ENCODE results near the gene TMEM184B. TPM values are rescaled to one million over a fixed set of nuclear protein-coding genes. Genes with fewer than 3 reads are reported as not detected.

TMEM184B gene
- polyA plus RNA-seq (ENCODE audit: insufficient read length in 4 of 4): 10 to 100 TPM; 37.9 to 48.7 (median 39.8) TPM

- peak in 2 of 4 donors; percentile 66 to 74 for DNase-seq (ENCODE audit: low read depth in 4 of 4, low spot score in 2 of 4)
Measured at GRCh38 chr22:38272373-38273134, at the start of gene TMEM184B. Gene TMEM184B, minus strand, starts transcription at chr22:38273010. Its CDS starts 25,049 bp downstream, at chr22:38247961.

GRCh38 chr22:38320605-38321402 is 48.0 kb upstream of the TMEM184B start:
- DNase-seq (ENCODE audit: low read depth in 4 of 4, low spot score in 2 of 4): no peak

- DNase-seq (ENCODE audit: low read depth in 4 of 4, low spot score in 2 of 4): no peak
Measured at GRCh38 chr22:38318792-38319773, 46.3 kb upstream of the TMEM184B start.

- DNase-seq (ENCODE audit: low read depth in 4 of 4, low spot score in 2 of 4): no peak
Measured at GRCh38 chr22:38317995-38318715, 45.3 kb upstream of the TMEM184B start.

- DNase-seq (ENCODE audit: low read depth in 4 of 4, low spot score in 2 of 4): no peak
Measured at GRCh38 chr22:38317122-38317994, 44.5 kb upstream of the TMEM184B start, which contains the start of gene CSNK1E. Gene CSNK1E, minus strand, starts transcription at chr22:38317433. Its CDS starts 3,276 bp downstream, at chr22:38314157.

- no peak for DNase-seq (ENCODE audit: low read depth in 4 of 4, low spot score in 2 of 4)
Measured at GRCh38 chr22:38316364-38317121, 43.7 kb upstream of the TMEM184B start.

GRCh38 chr22:38315823-38316363 is 43.1 kb upstream of the TMEM184B start:
- no peak for DNase-seq (ENCODE audit: low read depth in 4 of 4, low spot score in 2 of 4)

GRCh38 chr22:38314933-38315822 is 42.4 kb upstream of the TMEM184B start:
- DNase-seq (ENCODE audit: low read depth in 4 of 4, low spot score in 2 of 4): no peak

- DNase-seq (ENCODE audit: low read depth in 4 of 4, low spot score in 2 of 4): no peak
Measured at GRCh38 chr22:38314051-38314932, 41.5 kb upstream of the TMEM184B start.

- no peak for DNase-seq (ENCODE audit: low read depth in 4 of 4, low spot score in 2 of 4)
Measured at GRCh38 chr22:38313384-38313955, 40.7 kb upstream of the TMEM184B start.

- no peak for DNase-seq (ENCODE audit: low read depth in 4 of 4, low spot score in 2 of 4)
Measured at GRCh38 chr22:38312261-38312800, 39.5 kb upstream of the TMEM184B start.

GRCh38 chr22:38311323-38311620 is 38.5 kb upstream of the TMEM184B start:
- no peak for DNase-seq (ENCODE audit: low read depth in 4 of 4, low spot score in 2 of 4)

GRCh38 chr22:38310518-38311322 is 37.9 kb upstream of the TMEM184B start:
- DNase-seq (ENCODE audit: low read depth in 4 of 4, low spot score in 2 of 4): no peak
